ENCODE measurements around the gene DTX1.
"Not testable (repeated sequence)": the region's sequence is repeated elsewhere in the genome, so short reads cannot be mapped to it uniquely, and the experiment has no call there.

The DTX1 gene

DNA sequence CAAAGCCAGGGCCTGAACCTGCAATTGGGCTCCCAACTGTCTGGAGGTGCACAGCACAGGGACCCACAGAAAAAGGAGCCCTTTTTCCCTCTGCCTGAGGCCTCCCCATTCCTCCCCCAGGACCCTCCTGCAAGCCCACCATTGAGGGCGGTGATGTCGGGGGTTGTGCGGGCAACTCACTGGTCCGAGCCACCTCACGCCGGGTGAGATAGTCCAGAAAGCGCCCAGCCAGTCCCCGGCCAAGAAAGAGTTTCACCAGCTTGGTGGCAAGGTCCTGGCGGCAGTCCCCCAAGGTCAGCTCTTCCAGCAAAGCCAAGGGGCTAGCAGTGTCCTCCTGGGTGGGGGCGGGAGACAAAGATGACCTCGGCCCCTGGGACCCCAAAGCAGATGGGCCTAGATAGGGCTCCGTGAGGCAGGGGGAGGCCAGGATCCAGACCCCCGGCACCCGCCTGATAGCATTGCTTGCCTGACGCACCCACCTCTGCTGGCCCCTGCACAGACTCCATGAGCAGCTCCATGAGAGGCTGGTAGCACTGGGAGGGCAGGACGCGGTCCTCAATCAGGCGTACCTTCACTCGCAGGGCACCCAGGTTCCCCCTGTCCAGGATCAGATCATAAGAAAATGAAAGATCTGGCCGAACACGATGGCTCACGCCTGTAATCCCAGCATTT is 59.1 kb downstream of the DTX1 start:
- no peak for DNase-seq (ENCODE audit: low read depth)

DNA sequence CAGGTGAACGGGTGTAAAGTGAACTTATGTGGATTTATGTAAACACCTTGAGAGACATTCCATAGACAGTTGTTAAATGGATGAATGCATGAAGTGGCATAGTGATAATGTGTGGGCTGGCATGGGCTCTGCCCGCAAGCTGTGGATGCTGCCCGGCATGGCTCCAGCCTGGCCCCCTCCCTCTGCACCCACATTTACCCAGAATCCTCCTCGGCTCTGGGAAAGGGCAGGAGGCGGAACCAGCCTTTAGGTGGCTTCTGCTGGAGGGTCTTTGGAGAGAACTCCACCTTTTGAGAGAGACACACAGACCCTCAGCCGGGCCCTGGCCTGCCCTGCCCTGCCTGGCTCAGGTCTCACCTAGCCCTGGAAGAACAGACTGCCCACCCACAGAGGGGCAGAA is 60.3 kb downstream of the DTX1 start:
- DNase-seq (ENCODE audit: low read depth) = no peak

DNA sequence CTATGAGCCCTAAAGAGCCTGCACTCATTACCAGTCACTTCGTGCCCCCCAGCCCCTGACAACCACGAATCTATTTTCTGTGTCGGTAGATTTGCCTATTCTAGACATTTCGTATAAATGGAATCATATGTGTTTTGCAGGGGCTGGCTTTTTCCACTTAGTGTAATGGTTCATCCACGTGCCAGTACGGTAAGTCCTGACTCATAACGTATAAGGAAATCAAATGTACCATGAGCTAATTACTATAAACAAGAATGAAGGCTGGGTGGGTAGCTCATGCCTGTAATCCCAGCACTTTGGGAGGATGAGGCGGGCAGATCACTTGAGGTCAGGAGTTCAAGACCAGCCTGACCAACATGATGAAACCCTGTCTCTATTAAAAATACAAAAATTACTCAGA is 61.2 kb downstream of the DTX1 start:
- not testable (repeated sequence) for DNase-seq (ENCODE audit: low read depth)

DNA sequence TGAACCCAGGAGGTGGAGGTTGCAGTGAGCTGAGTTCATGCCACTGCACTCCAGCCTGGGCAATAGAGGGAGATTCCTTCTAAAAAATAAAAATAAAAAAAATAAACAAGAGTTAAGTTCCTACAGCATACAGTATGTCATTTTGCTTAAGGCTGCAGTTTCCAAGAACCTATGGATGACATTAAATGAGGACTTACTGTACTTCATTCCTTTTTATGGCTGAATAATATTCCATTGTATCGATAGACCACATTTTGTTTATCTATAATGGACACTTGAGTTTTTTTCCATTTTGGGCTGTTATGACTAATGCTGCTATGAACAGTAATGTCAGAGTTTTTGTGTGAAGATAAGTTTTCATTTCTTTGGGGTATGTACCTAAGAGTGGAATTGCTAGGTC is 61.6 kb downstream of the DTX1 start:
- no peak for DNase-seq (ENCODE audit: low read depth)

DNA sequence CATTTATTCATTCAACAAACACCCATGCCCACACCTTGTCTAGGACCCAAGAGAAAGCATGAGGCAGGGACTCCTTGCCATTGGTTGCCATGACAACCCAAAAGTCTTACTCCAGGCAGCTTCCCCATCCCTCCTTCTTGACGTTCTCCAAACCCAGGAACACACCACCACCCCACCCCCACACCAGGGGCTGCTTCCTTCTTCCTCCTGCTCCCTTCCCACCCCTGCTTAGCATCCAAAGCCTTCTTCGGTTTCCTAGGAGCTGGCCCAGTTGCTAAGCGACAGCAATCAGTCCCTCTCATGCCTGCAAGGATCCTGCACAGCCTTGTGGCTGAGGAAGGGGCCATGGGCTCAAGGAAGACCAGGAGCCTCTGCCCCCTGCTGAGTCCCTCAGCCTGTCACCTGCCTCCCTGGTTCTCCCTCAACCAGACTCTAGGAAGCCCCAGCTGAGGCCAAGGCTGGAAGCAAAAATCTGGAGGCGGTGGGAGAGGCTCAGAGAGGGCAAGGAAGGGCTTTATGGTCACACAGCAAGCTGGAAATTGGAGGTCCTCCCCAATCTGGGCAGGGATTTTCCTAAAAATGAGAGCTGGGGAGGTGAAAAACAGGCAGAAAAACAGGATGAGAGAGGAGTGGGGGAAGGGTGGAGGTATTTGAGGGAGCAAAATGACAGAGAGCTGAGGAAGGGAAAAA is 63.6 kb downstream of the DTX1 start:
- no peak for DNase-seq (ENCODE audit: low read depth)

DNA sequence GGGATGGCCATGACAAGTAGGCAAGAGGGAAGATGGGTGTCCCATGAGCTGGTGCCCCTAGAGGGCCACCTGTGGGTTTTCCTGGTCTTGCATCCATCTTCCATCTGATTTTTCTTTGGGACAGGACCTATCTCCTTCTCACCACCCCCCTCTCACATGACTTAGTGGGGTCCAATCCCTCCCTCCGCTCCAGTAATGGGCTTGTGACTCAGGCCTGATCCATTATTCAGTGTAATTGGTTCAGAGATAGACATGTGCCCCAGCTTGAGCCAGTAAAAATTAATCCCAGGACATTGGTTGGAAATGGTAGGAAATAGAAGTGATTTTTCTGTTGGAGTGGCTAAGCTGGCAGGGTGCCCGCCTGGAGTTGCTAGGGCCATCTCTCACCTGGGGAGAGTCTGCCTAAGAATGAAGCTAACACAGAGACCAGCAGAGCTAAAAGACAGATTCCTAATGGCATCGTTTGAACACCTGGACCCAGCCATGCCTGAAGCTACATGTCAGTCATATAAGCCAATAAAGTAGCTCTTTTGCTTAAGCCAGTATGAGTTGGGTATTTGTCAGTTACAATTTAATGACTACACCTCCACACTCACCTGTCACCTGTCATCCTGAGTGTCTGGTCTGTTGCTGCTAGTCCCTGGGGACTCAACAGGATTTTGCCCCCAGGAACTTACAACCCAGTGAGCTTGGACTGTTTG is 64.3 kb downstream of the DTX1 start:
- DNase-seq (ENCODE audit: low read depth) = no peak

DNA sequence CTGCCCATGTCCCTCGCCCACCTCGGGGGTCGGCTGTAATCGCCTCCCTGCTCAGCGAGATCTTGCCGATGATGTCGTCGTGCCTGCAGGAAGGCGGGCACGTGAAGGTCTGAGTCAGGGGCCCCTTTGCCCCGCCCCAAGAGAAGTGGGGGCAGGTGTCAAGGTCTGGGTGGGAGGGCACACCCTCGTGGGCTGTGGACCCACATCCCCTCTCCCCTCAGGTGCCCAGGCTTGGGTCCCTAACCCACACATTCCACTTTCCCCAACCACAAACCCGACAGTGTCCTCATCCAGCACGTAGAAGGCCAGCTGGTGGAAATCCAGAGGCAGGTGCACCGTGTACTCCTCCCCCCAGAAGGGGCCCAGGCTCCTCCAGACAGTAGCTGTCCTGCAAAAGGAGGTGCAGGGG is 71.3 kb downstream of the DTX1 start:
- no peak for DNase-seq (ENCODE audit: low read depth)

DNA sequence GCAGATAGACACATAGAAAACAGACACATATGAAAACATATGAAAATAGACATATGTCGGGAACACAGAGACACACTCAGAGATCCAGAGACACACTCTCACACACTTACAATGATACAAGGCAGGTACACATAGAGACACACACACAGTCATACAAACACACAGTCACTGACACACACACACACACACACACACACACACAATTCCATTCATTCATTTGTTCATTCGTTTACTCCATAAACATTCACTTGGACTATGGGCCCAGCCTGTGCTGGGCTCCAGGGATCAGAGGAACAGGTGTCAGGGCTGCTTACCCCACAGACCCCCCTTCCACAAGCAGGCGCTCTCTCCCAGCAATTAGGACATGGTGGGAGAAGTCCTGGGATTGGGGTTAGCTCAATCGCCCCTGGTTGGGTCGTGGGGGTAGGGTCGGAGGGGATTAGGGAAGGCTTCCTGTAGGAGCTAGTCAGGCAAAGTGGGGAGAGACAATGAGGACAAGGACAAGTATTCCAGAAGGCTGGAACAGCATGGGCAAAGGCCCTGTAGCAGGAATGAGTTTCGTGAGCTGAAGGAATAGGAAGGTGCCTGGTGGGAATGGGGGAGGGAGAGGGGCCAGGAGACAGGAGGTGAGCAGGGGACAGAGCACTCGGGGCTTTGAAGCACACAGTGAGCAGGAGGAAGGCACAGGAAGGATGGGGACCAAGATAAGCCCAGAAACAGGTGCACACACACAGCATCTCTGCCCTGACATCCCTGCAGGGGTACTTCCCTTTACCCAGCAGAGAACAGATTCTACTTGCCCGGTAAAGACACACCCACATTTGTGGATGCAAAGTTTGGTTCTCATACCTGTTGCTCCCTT is 72.5 kb downstream of the DTX1 start:
- no peak for DNase-seq (ENCODE audit: low read depth)

DNA sequence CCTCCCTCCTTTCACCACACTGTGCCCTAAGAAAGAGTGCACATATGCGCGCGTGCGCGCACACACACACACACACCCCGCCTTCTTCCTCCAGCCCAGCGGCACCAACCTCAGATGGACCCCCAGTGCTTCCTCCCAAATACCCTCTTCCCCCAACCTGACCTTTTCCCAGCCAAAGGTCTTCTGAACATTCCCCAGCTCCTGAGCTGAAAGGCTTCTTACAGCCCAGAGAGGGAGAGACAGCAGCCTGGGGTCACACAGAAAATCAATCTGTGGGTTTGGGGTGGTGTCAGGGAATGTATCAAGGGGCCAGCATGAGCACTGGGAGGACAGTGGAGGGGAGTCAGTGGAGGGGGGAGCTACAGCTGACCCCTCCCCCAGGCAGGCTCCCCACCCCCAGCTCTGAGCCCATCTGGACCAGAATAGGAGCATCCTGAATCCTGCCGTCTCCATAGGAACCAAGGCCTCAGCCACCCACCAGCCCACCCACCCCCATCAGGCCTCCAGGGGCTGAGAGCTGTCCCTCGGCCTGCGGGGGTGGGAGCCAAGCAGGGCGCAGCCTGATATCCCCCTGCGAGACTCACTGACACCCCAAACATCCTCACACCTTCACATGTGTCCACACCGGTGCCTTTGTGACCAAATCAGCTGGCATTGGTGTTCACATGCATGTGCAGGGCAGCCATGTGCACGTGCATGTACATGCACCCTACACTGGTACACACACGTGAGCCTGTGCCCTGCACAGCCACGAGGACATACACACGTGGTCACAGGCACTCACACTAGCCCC is 73.3 kb downstream of the DTX1 start:
- DNase-seq (ENCODE audit: low read depth) = no peak

DNA sequence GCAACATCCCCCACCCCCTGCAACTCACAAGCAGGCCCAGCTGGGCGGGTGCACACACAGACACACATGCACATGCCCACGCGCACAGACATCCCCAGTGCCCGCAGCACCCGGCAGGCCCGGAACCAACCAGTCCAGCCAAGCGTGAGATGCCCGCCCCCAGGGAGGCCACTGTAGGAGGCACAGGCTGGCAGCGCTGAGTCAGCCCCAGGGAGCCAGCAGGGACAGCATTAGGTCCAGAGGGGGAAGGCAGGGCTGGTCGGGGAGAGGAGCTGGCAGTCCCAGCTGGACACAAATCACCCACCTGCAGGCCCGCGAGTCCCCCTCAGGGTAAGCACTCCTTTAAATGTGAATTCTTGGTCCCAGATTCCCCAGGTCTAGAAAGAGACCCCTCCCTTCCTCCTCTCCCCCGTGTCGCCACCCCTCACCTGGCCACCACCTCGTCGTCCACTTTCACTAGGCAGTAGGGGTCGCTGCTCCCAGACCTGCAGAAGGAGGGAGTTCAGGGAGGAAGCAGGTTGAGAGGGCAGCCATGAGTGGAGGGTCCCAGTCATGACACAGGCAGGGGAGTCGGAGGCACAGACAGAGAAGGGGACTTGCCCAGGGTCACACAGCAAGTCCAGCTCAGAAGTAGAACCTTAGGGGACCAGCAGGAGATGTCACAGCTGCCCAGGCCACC is 74.1 kb downstream of the DTX1 start:
- no peak for DNase-seq (ENCODE audit: low read depth)

DNA sequence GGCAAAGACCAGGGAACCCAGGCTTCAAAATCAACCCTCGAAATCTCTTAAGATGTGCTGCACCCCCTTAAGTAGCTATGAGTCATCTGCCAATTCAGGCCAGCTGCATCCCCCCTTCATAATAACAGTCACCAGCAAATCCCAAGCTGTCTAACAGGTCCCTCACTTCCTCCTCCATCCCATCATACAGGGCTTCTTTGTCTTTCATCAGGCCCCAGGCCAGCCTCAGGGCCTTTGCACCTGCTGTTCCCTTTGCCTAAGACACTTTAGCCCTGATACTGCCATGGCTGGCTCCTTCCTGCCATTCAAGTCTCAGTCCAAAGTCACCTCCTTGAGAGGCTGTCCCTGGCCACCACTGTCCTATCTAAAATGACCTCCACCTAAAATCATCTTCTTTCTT is 75.0 kb downstream of the DTX1 start:
- DNase-seq (ENCODE audit: low read depth) = no peak

DNA sequence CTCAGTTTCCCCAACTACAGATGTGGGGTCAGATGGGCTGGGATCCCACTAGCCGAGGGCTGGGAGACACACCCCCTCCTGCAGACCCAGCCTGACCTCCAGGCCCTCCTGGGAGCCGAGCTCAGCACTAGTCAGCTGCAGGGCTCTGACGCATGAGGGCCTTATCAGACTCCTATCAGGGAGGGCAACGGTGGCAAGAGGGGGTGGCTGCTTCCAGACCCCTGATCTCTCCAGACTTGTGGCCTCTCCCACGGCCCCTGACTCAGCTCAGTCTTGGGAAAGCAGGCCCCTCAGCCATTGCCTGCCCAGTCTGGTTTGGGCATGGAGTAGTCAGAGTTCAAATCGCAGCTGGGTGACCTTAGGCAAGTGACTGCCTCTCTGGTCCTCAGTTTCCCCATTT is 76.5 kb downstream of the DTX1 start:
- no peak for DNase-seq (ENCODE audit: low read depth)

DNA sequence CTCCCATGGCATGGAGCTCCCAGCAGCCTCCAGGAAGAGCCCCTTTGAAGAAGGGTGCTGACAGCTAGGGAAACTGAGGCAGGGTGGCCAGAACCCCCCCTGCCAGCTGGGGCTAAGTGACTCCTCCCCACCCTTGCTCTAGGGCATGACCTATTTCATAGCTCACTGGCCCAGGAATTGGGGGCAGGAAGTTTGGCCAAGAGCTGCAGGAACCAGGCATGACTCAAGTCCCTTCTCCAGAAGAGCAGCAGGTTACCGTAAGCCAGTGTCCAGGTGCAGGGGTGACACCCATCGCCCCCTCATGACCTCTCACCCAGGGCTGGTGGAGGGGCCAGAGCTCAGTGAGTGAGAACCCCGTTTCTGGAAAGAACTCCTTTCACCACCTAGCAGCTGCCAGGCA is 77.1 kb downstream of the DTX1 start:
- no peak for DNase-seq (ENCODE audit: low read depth)

DNA sequence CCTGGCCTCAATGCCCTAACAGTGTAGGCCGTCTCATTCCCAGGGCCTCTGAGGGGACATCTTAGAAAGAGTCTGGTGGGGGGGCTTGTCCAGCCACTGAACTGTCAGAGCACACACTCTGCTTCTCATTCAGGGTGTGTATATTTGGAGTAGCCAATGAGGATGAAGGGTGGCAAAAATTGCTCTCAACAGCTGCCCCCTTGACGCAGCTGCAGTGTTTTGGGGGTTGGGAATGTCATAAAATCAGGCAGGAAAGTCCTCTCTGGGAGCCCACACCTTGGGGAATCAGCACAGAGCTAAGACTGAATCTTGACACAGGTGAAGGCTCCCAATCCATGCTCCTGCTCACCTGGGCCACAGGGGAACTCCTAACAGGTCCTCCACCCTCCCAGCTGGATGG is 77.5 kb downstream of the DTX1 start:
- no peak for DNase-seq (ENCODE audit: low read depth)

DNA sequence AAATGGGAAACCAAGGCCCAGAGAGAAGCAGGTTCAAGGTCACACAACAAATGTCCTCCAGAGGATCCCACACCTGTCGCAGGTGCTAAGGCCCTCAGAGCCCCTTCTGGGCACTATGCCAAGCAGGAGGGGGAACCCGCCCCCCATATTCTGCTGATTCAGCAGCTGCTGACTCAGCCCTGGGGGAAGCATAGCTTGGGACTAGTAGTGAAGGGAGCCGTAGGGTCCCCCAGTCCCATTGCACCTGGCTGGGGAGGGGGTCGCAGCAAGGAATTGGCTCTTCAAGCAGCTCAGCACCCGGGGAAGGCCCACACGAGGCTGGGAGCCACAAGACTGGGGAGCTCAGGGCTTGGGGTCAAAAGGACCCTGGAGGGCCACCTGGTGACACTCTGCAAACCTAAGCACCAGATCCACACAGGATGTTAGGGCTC is 78.0 kb downstream of the DTX1 start:
- no peak for DNase-seq (ENCODE audit: low read depth)

DNA sequence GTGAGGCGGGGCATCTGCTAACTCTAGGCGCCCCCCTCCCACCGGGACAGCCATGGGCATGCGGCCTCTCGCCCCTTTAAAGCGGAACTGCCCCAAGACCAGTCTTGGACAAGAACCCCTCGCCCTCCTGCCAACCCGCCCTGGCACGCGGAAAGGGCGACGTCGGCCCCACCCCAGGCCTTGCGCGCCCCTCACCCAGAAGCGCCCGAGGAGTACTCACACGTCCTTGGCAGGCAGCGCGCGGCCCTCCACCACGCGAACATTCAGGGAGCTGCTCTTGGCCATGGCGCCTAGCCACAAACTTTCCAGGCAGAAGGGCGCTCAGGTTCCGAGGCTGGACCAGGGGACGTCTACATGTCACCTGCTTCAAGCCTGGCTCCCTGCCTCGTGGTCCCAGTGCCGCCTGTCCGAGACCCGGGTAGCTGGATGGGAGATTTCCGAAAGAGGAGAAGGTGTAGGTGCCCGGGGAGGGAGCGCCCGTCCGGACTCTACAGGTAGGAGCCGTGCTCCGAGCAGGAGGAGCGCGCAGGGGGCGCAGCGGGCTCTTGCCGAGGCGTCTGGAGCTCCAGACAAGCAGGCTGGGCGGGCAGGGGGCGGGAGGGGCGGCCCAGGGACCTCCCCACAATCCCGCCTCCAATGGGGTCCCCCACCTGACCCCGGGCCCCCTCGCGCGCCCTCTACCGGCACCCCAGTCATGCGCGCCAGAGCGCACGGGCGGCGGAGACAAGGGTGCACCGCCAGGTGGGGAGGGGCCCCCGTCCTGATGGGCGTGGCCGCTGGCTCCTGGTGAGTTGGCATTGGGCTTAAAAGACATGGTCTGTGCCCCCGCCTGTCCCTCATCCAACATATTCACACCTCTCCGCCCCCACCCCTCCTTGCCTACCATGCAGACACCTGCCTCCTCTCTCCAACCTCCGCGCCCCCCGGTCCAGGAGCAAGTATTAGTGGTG is 78.9 kb downstream of the DTX1 start, which contains the start of gene RASAL1:
Gene RASAL1 (minus strand): TSS at position 584 of the 950 bp plus-strand sequence. CDS start 299 bp downstream, at position 285.
- peak; percentile 52 for DNase-seq (ENCODE audit: low read depth)

DNA sequence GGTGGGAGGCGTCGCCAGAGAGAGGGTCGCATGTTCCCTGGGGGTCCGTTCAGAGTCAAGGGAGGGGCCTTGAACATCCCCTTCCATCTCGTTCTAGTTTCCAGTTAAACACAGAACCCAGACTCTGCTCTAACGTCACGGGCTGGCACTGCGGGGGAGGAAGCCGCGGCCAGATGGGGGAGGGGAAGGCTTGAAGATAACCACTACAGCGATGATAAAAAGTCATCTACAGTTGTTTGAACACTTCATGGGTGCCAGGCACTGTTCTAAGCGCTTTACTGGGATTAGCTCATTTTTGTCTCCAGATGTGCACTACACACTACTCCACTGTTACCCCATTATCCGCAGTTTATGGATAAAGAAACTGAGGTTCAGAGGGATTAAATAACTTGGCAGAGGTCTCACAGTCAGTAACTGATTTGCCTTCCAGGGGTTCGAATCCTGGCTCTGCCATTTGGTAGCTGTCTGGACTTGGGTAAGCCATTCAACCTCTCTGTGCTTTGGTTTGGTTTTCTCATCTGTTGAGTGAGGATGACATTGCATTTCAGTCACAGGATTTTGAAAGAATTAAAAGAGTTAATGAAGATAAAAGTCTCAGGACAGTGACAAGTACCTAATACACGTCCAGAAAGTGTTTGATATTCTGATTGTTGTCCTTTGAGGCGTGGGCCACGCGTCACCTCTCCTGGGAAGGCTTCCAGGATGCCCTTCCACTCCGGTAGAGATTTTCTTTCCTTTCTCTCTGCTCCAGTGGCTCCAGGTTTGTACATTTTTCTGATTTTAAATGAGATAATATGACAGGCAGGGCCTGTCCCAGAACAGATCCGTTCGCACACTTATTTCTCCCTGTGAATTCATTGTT is 79.8 kb downstream of the DTX1 start:
- peak; percentile 19 for DNase-seq (ENCODE audit: low read depth)

DNA sequence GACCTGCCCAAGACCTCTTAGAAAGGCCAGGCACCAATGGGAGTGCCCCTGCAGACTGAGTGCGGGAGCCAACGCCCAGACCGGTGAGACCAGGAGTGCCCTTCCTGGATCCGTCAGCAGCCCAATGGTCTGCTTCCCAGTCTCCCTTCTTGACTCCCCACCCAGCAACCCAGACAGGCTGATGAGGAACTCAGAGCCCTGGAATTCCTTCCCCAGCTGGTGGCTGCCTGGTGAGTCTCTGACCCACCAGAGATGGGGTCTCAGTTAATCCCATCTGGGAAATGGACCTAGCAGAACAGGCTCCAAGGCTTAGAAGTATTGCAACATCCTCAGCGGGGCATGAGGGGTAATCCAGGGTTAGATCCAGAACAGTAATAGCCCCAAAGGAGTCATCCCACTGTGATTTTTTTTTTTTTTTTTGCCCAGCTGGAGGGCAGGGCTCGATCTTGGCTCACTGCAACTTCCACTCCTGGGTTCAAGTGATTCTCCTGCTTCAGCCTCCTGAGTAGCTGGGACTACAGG is 80.5 kb downstream of the DTX1 start:
- DNase-seq (ENCODE audit: low read depth) = no peak

All from stimulated activated CD8-positive, alpha-beta memory T cell treated with anti-CD3 and anti-CD28 coated beads, Interleukin-7, amount 100 ng/mL, for 24 hours (primary cell).